HEK293T (cell line): Measurements from ENCODE around the gene ZER1.

ENCODE experiments used
- BHLHE40 ChIP-seq: fragments of 450-650 bp; IDR thresholded peaks from 2 replicates; pipeline ENCODE4 v1.6.1; 2016; ENCODE audit warnings: mild to moderate bottlenecking, moderate library complexity, borderline replicate concordance
- CTBP1 ChIP-seq: fragments of 450-650 bp; IDR thresholded peaks from 2 replicates; pipeline ENCODE4 v1.6.1; 2016; ENCODE audit warnings: borderline replicate concordance
- ELF4 ChIP-seq: fragments of 450-650 bp; IDR thresholded peaks from 2 replicates; pipeline ENCODE4 v1.6.1; 2017; ENCODE audit warnings: antibody characterized with exemption
- FOXA1 ChIP-seq: fragments of 450-650 bp; IDR thresholded peaks from 2 replicates; pipeline ENCODE4 v1.6.1; 2016; ENCODE audit warnings: mild to moderate bottlenecking
- FOXK2 ChIP-seq: fragments of 450-650 bp; IDR thresholded peaks from 2 replicates; pipeline ENCODE4 v1.6.1; 2016; ENCODE audit warnings: mild to moderate bottlenecking
- FOXM1 ChIP-seq: fragments of 450-650 bp; IDR thresholded peaks from 2 replicates; pipeline ENCODE4 v1.6.1; 2017; ENCODE audit warnings: mild to moderate bottlenecking, borderline replicate concordance
- HDGF ChIP-seq: fragments of 450-650 bp; IDR thresholded peaks from 2 replicates; pipeline ENCODE4 v1.6.1; 2017; ENCODE audit warnings: antibody characterized with exemption, borderline replicate concordance
- L3MBTL2 ChIP-seq: fragments of 450-650 bp; conservative IDR thresholded peaks from 2 replicates; pipeline ENCODE4 v1.6.1; 2016; ENCODE audit warnings: mild to moderate bottlenecking
- LEF1 ChIP-seq: fragments of 450-650 bp; IDR thresholded peaks from 2 replicates; pipeline ENCODE4 v1.6.1; 2017; ENCODE audit warnings: mild to moderate bottlenecking, borderline replicate concordance
- NFRKB ChIP-seq: fragments of 450-650 bp; IDR thresholded peaks from 2 replicates; pipeline ENCODE4 v1.6.1; 2016; ENCODE audit warnings: mild to moderate bottlenecking, moderate library complexity
- TARDBP ChIP-seq: fragments of 450-650 bp; IDR thresholded peaks from 2 replicates; pipeline ENCODE4 v1.6.1; 2016
- ZNF384 ChIP-seq: fragments of 450-650 bp; IDR thresholded peaks from 2 replicates; pipeline ENCODE4 v1.6.1; 2016
- TF ChIP-seq, protein P1 (sequence below): fragments of 450-650 bp; IDR thresholded peaks from 2 replicates; pipeline ENCODE4 v1.6.1; 2016

DNA sequence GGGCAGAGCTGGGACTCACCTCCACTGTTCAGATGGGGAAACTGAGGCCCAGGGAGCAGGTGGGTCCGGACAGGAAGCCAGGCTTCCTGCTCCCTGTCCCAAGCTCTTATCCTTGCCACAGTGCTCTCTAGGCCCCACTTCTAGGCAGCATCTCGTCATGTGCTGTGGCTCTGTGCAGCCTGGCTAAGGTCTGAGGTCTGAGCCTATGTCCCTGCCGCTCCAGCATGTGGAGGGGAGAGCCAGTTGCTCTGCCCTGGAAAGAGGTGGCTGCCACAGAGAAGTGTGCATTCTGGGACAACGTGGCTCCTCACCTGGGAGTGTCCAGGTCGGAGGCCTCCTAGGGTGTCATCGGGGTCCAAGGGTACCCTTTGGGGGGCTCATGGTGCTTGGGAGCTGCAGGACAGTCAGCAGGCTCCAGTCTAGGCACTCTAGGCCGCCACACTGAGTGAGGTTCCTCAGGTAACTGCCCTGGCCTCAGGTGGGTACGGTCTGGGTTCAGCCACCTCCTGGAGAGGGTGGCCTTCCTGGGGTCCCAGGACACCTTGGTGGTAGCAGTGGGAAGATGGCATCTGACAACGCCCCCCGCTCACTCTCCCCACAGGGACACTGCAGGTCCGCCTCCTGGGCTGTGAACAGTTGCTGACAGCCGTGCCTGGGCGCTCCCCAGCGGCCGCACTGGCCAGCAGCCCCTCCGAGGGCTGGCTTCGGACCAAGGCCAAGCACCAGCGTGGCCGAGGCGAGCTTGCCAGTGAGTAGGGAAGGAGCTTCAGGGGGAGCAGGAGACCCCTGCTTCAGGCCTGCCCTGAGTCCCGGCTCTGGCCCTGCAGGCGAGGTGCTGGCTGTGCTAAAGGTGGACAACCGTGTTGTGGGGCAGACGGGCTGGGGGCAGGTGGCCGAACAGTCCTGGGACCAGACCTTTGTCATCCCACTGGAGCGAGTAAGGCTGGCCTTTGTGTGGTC, 59.0 kb downstream of the ZER1 start:
- no peak for TF ChIP-seq NFRKB
- TF ChIP-seq, protein P1, sequence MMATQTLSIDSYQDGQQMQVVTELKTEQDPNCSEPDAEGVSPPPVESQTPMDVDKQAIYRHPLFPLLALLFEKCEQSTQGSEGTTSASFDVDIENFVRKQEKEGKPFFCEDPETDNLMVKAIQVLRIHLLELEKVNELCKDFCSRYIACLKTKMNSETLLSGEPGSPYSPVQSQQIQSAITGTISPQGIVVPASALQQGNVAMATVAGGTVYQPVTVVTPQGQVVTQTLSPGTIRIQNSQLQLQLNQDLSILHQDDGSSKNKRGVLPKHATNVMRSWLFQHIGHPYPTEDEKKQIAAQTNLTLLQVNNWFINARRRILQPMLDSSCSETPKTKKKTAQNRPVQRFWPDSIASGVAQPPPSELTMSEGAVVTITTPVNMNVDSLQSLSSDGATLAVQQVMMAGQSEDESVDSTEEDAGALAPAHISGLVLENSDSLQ: no peak
- TF ChIP-seq FOXK2: no peak
- TF ChIP-seq FOXA1: no peak
- no peak for TF ChIP-seq LEF1
- no peak for TF ChIP-seq CTBP1
- TF ChIP-seq L3MBTL2: no peak
- no peak for TF ChIP-seq ZNF384
- no peak for TF ChIP-seq BHLHE40
- no peak for TF ChIP-seq FOXM1
- TF ChIP-seq TARDBP: no peak
- no peak for TF ChIP-seq ELF4
- no peak for TF ChIP-seq HDGF
